A673 (cell line): Measurements from ENCODE around the gene GRHPR. TPM values are rescaled to one million over a fixed set of nuclear protein-coding genes. Genes with fewer than 3 reads are reported as not detected.

Source experiments
- BruUV-seq: library from RNA; stranded (reverse); fragments of 400-500 nt; replicated peaks from 2 replicates; lab custom pipeline; 2021; lab: Mats Ljungman, UMichigan
- CTCF ChIA-PET: fragments of 300-600 bp; sonication (Branson Sonifier 250); formaldehyde crosslinking; loops from one replicate; lab custom pipeline; 2022; ENCODE audit warnings: antibody characterized with exemption; lab: Charles Lee
- POLR2A ChIA-PET: fragments of 300-600 bp; sonication (Branson Sonifier 250); formaldehyde crosslinking; loops from one replicate; lab custom pipeline; 2022; ENCODE audit warnings: antibody characterized with exemption; ENCODE audit not compliant: low non-redundant PET; lab: Charles Lee
- DNase-seq: peaks from one replicate; pipeline ENCODE4 v3.0.0-alpha.2; 2015; ENCODE audit warnings: low spot score
- H3K27ac ChIP-seq: fragments of 200-600 bp; sonication (generic); 2 replicates; pipeline ENCODE4 v1.5.1; 2016; ENCODE audit warnings: mixed run types, low read depth, mild to moderate bottlenecking, mixed read lengths, antibody characterized with exemption, low read length; ENCODE audit not compliant: poor library complexity, severe bottlenecking
- H3K27me3 ChIP-seq: fragments of 200-600 bp; sonication (generic); replicated peaks from 2 replicates; pipeline ENCODE4 v1.6.1; 2017; ENCODE audit warnings: mixed run types, low read depth, mild to moderate bottlenecking, mixed read lengths, antibody characterized with exemption, low read length; ENCODE audit not compliant: insufficient read depth, poor library complexity
- H3K36me3 ChIP-seq: fragments of 200-600 bp; sonication (generic); 2 replicates; pipeline ENCODE4 v1.6.1; 2016; ENCODE audit warnings: mixed run types, mild to moderate bottlenecking, mixed read lengths, antibody characterized with exemption, low read length; ENCODE audit not compliant: insufficient read depth, poor library complexity, severe bottlenecking
- H3K4me1 ChIP-seq: fragments of 200-600 bp; sonication (generic); 2 replicates; pipeline ENCODE4 v1.6.1; 2017; ENCODE audit warnings: mixed run types, mild to moderate bottlenecking, mixed read lengths, antibody characterized with exemption, low read length; ENCODE audit not compliant: insufficient read depth, poor library complexity, severe bottlenecking
- H3K4me3 ChIP-seq: fragments of 200-600 bp; sonication (generic); 2 replicates; pipeline ENCODE4 v1.5.1; 2016; ENCODE audit warnings: low read depth, mixed run types, mild to moderate bottlenecking, mixed read lengths, low read length; ENCODE audit not compliant: poor library complexity, severe bottlenecking
- H3K9me3 ChIP-seq: fragments of 200-600 bp; sonication (generic); 2 replicates; pipeline ENCODE4 v1.6.1; 2016; ENCODE audit warnings: mixed run types, low read depth, mild to moderate bottlenecking, mixed read lengths, antibody characterized with exemption, low read length; ENCODE audit not compliant: poor library complexity, severe bottlenecking
- EZH2 ChIP-seq: fragments of 200-600 bp; sonication (generic); IDR thresholded peaks from 2 replicates; pipeline ENCODE4 v1.6.1; 2017; ENCODE audit warnings: borderline replicate concordance, low read depth, mild to moderate bottlenecking, mixed read lengths, antibody characterized with exemption, low read length; ENCODE audit not compliant: poor library complexity, severe bottlenecking
- intact Hi-C: fragments of 100-400 bp; cut with micrococcal nuclease; formaldehyde crosslinking; loops from one replicate; pipeline ENCODE4 v1.10.0; 2022; ENCODE audit not compliant: unreplicated experiment
- total RNA-seq: library from RNA; stranded (reverse); gene quantifications from 2 replicates; pipeline ENCODE4 v1.2.3, GENCODE V29; 2021
- TF ChIP-seq, protein P1 (sequence below): fragments of 300-800, 200-600 bp; sonication (generic); conservative IDR thresholded peaks from 2 replicates; pipeline ENCODE4 v1.5.1; 2017; ENCODE audit warnings: low read depth, mild to moderate bottlenecking, antibody characterized with exemption, low read length, moderate library complexity, mixed read lengths

Gene GRHPR
- total RNA-seq, 1 experiment from 2014 or later = 102 TPM

DNA sequence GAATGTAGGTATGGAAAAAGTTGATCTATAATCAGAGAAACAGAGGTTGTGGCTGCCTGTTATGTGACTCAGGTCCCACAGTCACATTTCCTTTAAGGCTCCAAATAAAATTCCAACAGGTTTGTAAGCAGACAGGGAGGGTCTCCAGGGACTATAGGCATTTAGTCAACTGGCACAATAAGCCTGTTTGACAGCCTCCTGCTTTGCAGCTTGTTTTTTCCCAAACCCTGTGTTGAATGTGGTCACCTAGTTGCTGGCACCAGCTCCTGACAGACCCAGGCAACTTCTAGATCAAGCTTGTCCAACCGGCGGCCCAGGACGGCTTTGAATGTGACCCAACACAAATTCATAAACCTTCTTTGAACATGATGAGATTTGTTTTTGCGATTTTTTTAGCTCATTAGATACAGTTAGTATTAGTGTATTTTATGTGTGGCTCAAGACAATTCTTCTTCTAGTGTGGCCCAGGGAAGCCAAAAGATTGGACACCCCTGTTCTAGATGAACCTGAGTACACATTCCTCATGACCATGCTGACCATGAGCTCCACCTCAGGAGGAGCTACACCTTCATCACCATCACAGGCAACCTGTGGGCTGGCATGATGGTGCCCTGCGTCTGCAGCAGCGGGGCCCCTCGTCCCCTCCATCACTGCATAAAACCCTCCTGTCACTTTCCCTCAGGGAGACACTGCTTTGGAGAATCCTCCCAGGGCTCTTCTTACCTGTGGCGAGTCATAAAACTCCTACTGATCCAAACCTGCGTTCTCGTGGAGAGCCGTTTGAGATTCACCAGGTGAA lies 15.7 kb upstream of the GRHPR start:
- POLR2A ChIA-PET = no interaction called here
- Histone ChIP-seq H3K36me3 (no peaks in the 10 kb centered on the region), H3K4me3 (no peak overlapping the region), H3K27me3 (no peaks in the 10 kb centered on the region), H3K9me3 (no peaks in the 10 kb centered on the region), H3K27ac (no peak overlapping the region), H3K4me1 (no peaks in the 10 kb centered on the region)
- no TSS peak for BruUV-seq
- intact Hi-C loops = no loop called here
- CTCF ChIA-PET = interaction anchor here (0.5 to 0.7 kb wide), 3 partner anchors 23 to 650 kb away, joined by 3 read pairs; no protein-coding TSS in a partner anchor
- no peak for TF ChIP-seq EZH2
- TF ChIP-seq, protein P1, sequence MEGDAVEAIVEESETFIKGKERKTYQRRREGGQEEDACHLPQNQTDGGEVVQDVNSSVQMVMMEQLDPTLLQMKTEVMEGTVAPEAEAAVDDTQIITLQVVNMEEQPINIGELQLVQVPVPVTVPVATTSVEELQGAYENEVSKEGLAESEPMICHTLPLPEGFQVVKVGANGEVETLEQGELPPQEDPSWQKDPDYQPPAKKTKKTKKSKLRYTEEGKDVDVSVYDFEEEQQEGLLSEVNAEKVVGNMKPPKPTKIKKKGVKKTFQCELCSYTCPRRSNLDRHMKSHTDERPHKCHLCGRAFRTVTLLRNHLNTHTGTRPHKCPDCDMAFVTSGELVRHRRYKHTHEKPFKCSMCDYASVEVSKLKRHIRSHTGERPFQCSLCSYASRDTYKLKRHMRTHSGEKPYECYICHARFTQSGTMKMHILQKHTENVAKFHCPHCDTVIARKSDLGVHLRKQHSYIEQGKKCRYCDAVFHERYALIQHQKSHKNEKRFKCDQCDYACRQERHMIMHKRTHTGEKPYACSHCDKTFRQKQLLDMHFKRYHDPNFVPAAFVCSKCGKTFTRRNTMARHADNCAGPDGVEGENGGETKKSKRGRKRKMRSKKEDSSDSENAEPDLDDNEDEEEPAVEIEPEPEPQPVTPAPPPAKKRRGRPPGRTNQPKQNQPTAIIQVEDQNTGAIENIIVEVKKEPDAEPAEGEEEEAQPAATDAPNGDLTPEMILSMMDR = no peak
- no peak for DNase-seq

DNA sequence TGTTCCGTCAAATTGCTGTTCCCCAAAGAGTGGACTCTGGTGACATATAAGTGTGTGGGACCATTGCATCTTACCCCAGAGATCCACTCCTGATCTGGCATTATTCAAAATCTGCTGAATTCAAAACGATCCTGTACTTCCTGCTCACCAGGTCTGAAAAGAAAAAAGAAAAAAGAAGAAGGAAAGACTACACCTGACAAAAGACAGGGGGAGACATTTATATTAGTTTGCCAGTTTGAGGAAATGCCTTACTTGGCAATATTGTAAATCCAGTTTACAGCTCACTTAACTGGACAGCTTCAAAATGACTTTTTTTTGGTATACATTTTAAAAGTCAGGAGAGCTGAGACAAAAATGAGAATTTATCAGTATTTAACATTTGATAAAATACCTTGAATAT lies 15.0 kb upstream of the GRHPR start:
- ChIA-PET POLR2A (no interaction called here), CTCF (interaction anchor here (0.7 kb wide), 1 partner anchor 23 kb away, joined by 3 read pairs; no protein-coding TSS in a partner anchor)
- no peaks in the 10 kb centered on the region for H3K36me3 ChIP-seq
- intact Hi-C loops = no loop called here
- no peaks in the 10 kb centered on the region for H3K4me1 ChIP-seq
- H3K27ac ChIP-seq = no peak overlapping the region
- TF ChIP-seq, protein P1 = peak; percentile 43; the same call in 1 of the 2 replicates
- no peak for TF ChIP-seq EZH2
- no TSS peak for BruUV-seq
- no peak overlapping the region for H3K4me3 ChIP-seq
- no peaks in the 10 kb centered on the region for H3K9me3 ChIP-seq
- no peak for DNase-seq
- no peaks in the 10 kb centered on the region for H3K27me3 ChIP-seq

DNA sequence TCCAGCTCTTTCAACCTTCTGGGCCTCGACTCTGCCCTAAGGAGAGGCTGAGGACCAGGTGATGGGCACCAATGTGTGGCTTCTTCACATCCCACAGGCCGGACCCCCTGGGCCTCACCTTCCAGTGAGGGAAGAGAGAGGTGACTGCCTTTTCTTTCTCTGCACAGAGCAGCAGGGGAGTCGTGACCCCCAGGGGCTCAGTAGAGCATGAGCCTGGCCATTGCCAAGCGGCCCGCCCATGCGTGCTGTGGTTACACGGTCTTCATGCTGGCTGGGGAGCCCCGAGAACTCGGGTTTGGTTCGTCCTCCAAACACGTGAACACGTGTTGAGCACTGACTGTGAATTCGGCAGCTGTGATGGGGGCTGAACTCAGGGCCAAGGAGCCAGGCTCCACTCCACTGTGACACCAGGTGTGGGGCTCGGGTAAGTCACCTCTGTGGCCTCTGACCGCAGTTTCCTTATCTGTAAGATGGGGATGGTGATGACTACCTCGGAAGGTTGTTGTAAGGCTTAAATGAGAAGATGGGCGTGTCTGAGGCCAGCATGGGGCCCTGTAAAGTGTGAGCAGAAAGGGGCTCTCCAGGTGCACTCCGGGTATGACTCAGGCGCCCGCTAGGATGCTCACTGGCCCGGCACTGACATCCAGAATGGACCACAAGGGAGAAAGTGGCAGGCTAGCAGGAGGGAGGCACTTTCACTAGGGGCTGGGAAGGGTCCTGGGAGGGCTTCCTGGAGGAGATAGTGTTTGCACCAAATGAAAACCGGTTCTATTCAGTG lies 13.4 kb upstream of the GRHPR start:
- H3K36me3 ChIP-seq = no peaks in the 10 kb centered on the region
- CTCF ChIA-PET = interaction anchor here (0.6 kb wide), 1 partner anchor 21 kb away, joined by 7 read pairs; no protein-coding TSS in a partner anchor
- POLR2A ChIA-PET = no interaction called here
- TF ChIP-seq EZH2 = no peak
- TF ChIP-seq, protein P1 = no peak
- DNase-seq = no peak
- intact Hi-C loops = no loop called here
- H3K27ac ChIP-seq = no peak overlapping the region
- H3K4me1 ChIP-seq = no peaks in the 10 kb centered on the region
- H3K9me3 ChIP-seq = no peaks in the 10 kb centered on the region
- no TSS peak for BruUV-seq
- H3K27me3 ChIP-seq = no peaks in the 10 kb centered on the region
- no peak overlapping the region for H3K4me3 ChIP-seq
